Activated naive CD4-positive, alpha-beta T cell treated with anti-CD3 and anti-CD28 coated beads, Interleukin-2, amount 10 ng/mL, durations not matched to agents 5 hours and 36 hours (primary cell): ENCODE data around the gene OR52B4. TPM values are rescaled to one million over a fixed set of nuclear protein-coding genes. Genes with fewer than 3 reads are reported as not detected.

ENCODE experiments used
- total RNA-seq, 2 experiments: library from RNA; stranded (reverse); gene quantifications; one replicate each; pipeline ENCODE4 v1.2.3, GENCODE V29; 2021

Gene OR52B4
- total RNA-seq: not detected

GRCh38 chr11:4368286-4368685 is at the start of gene OR52B4:
TSS of gene OR52B4 (minus strand) at chr11:4368386. CDS start at chr11:4368295, 91 bp downstream.

DNA sequence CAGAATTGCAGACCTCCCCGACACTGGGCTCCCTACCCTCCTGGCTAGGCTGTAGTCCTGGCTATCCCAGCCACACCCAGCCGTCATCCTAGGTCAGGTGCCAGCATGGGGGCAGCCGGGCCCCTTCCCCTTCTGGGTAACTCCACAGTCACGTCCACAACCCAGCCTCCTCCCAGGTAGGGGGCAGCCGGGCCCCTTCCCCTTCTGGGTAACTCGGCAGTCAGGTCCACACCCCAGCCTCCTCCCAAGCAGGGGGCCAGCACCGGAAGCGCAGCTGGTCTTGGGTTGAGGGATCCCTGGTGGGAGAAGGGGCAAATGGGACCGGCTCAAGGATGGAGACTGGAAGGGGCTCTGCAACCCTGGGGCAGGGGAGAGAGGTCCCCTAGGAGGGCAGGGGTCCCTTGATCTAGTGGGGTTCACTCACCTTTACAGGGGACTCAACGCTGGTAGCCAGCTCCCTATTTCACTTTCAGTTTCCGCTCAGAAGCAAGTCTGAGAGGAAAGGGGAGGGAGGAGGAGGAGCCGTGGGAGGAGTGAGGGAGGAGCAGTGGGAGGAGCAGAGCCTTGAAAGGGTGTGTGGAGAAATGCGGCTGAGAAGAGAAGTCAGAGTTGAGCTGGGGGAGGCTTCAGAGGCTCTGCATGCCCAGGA is 25.1 kb upstream of the OR52B4 start, which contains the start of gene TRIM21:
Gene TRIM21 (minus strand): TSS at position 494 of the 649 bp plus-strand sequence. CDS start 3,293 bp downstream, outside the sequence.

Other genes with a start within 250 kb of the OR52B4 start
- 10 to 100 TPM; 50.7 to 51.9 TPM for gene TRIM21, start 25.3 kb upstream of the OR52B4 start, total RNA-seq
- gene OR52K2, start 80.9 kb upstream of the OR52B4 start, total RNA-seq: not detected
- gene OR52K1, start 114.3 kb upstream of the OR52B4 start, total RNA-seq: not detected
- gene OR52M1, start 176.8 kb upstream of the OR52B4 start, total RNA-seq: not detected
- gene OR52I2, start 213.4 kb upstream of the OR52B4 start, total RNA-seq: not detected
- not detected for gene OR52I1, start 225.7 kb upstream of the OR52B4 start, total RNA-seq
- 10 to 100 TPM; 11.6 to 14.0 TPM for gene TRIM68, start 239.8 kb upstream of the OR52B4 start, total RNA-seq